ENCODE measurements around the gene PBX2. TPM values are rescaled to one million over a fixed set of nuclear protein-coding genes. Genes with fewer than 3 reads are reported as not detected.
A peak's percentile ranks its signal among the peaks of the same experiment; 100 is the strongest.

The PBX2 gene
- total RNA-seq, 1 donor from 2014 or later = 166 TPM

- H3K4me3 Mint-ChIP-seq = no peak overlapping the region
- H3K9me3 Mint-ChIP-seq = no peaks in the 10 kb centered on the region
- H3K27me3 Mint-ChIP-seq = no peaks in the 10 kb centered on the region
- peak overlapping the region; percentile 86 for H3K27ac Mint-ChIP-seq
- peaks cover 34% of the 10 kb centered on the region for H3K36me3 Mint-ChIP-seq
- peaks cover 16% of the 10 kb centered on the region for H3K4me1 Mint-ChIP-seq (ENCODE audit: unreplicated experiment)
- no peak for DNase-seq (ENCODE audit: extremely low spot score, unreplicated experiment)
- TF ChIP-seq CTCF (conservative IDR thresholded peaks at IDR 0.05) = no peak
These were observed 21.7 kb downstream of the PBX2 start for GRCh38 chr6:32168350-32168749.

- Mint-ChIP-seq H3K36me3 (peaks cover 34% of the 10 kb centered on the region), H3K9me3 (no peaks in the 10 kb centered on the region), H3K4me3 (peak overlapping the region; percentile 41), H3K27me3 (no peaks in the 10 kb centered on the region), H3K4me1 (ENCODE audit: unreplicated experiment) (peaks cover 12% of the 10 kb centered on the region), H3K27ac (peak overlapping the region; percentile 86)
- no peak for TF ChIP-seq CTCF (conservative IDR thresholded peaks at IDR 0.05)
- no peak for DNase-seq (ENCODE audit: extremely low spot score, unreplicated experiment)
These were observed 22.2 kb downstream of the PBX2 start for GRCh38 chr6:32167761-32168262.

GRCh38 chr6:32167154-32167760 lies 22.7 kb downstream of the PBX2 start:
- DNase-seq (ENCODE audit: extremely low spot score, unreplicated experiment) = no peak
- no peaks in the 10 kb centered on the region for H3K9me3 Mint-ChIP-seq
- H3K36me3 Mint-ChIP-seq = peaks cover 34% of the 10 kb centered on the region
- H3K4me3 Mint-ChIP-seq = peak overlapping the region; percentile 41
- peaks cover 8% of the 10 kb centered on the region for H3K4me1 Mint-ChIP-seq (ENCODE audit: unreplicated experiment)
- peak overlapping the region; percentile 86 for H3K27ac Mint-ChIP-seq
- TF ChIP-seq CTCF (conservative IDR thresholded peaks at IDR 0.05) = no peak
- H3K27me3 Mint-ChIP-seq = no peaks in the 10 kb centered on the region

GRCh38 chr6:32166411-32167061 lies 23.5 kb downstream of the PBX2 start:
- no peak overlapping the region for H3K4me3 Mint-ChIP-seq
- peaks cover 8% of the 10 kb centered on the region for H3K4me1 Mint-ChIP-seq (ENCODE audit: unreplicated experiment)
- no peak for DNase-seq (ENCODE audit: extremely low spot score, unreplicated experiment)
- no peaks in the 10 kb centered on the region for H3K27me3 Mint-ChIP-seq
- H3K27ac Mint-ChIP-seq = no peak overlapping the region
- no peaks in the 10 kb centered on the region for H3K9me3 Mint-ChIP-seq
- no peak for TF ChIP-seq CTCF (conservative IDR thresholded peaks at IDR 0.05)
- H3K36me3 Mint-ChIP-seq = peaks cover 34% of the 10 kb centered on the region

- Mint-ChIP-seq H3K4me3 (no peak within 1 kb of the TSS), H3K4me1 (ENCODE audit: unreplicated experiment) (peaks cover 8% of the 10 kb centered on the region), H3K27me3 (no peaks in the 10 kb centered on the region), H3K27ac (no peak within 1 kb of the TSS), H3K36me3 (peaks cover 19% of the 10 kb centered on the region), H3K9me3 (no peaks in the 10 kb centered on the region)
- no peak for DNase-seq (ENCODE audit: extremely low spot score, unreplicated experiment)
- TF ChIP-seq CTCF (conservative IDR thresholded peaks at IDR 0.05) = no peak
These were observed 25.7 kb downstream of the PBX2 start, which contains the start of gene EGFL8 for GRCh38 chr6:32164295-32164694. Gene EGFL8, plus strand, starts transcription at chr6:32164595. Its CDS starts 1,571 bp downstream, at chr6:32166166.

Data from type B pancreatic cell (in vitro differentiated cells).